Peyer's patch (tissue), 4 donors: ENCODE measurements around the gene EPHA8. TPM values are rescaled to one million over a fixed set of nuclear protein-coding genes. Genes with fewer than 3 reads are reported as not detected.

Experiments used
- DNase-seq, 3 donors: peaks; one replicate each; pipeline ENCODE4 v3.0.0-alpha.2; 2017 to 2019
- H3K27ac ChIP-seq, 4 donors: fragments of 200-600 bp; sonication (generic); one replicate each; pipeline ENCODE4 v1.5.1; 2016 to 2019
- H3K27me3 ChIP-seq, 2 donors: fragments of 200-600 bp; sonication (generic); one replicate each; pipeline ENCODE4 v1.5.1; 2019
- H3K36me3 ChIP-seq, 3 donors: fragments of 200-600 bp; sonication (generic); one replicate each; pipeline ENCODE4 v1.5.1; 2016 to 2019
- H3K4me1 ChIP-seq, 4 donors: fragments of 200-600 bp; sonication (generic); one replicate each; pipeline ENCODE4 v1.5.1; 2016 to 2019
- H3K4me3 ChIP-seq, 4 donors: fragments of 200-600 bp; sonication (generic); 1 replicate in 3 of 4; 2 replicates in 1 of 4; pipeline ENCODE4 v1.5.1; 2016 to 2019; ENCODE audit warnings: mild to moderate bottlenecking in 1 of 4
- H3K9me3 ChIP-seq, 4 donors: fragments of 200-600 bp; sonication (generic); one replicate each; pipeline ENCODE4 v1.5.1; 2016 to 2019; ENCODE audit warnings: mild to moderate bottlenecking in 1 of 4
- CTCF ChIP-seq, 6 experiments: fragments of 450-650 bp in 4 of 6; fragments of 200-600 bp in 2 of 6; sonication (generic) in 1 of 6; IDR thresholded peaks; one replicate each; pipeline ENCODE4 v1.5.1; 2017 to 2019; ENCODE audit warnings: antibody characterized with exemption in 6 of 6, mild to moderate bottlenecking in 3 of 6, moderate library complexity in 1 of 6
- POLR2A ChIP-seq, 2 donors: fragments of 450-650 bp; IDR thresholded peaks; one replicate each; pipeline ENCODE4 v1.5.1; 2017; ENCODE audit warnings: antibody characterized with exemption in 2 of 2, mild to moderate bottlenecking in 2 of 2, moderate library complexity in 2 of 2
- total RNA-seq, 4 donors: library from RNA; depleted of rRNA; stranded (reverse); fragments of >200 nt; gene quantifications; one replicate each; pipeline ENCODE4 v1.1.0, GENCODE V29; 2016

EPHA8 gene
- total RNA-seq, 4 donors from 2014 or later, result not detected

GRCh38 chr1:22555371-22555656, 8.0 kb upstream of the EPHA8 start:
- Histone ChIP-seq H3K27me3 (no peaks in the 10 kb centered on the region), H3K4me1 (peaks cover 0 to 36% (median 4%) of the 10 kb centered on the region in 4 donors), H3K4me3 (no peak overlapping the region), H3K9me3 (no peaks in the 10 kb centered on the region), H3K36me3 (no peaks in the 10 kb centered on the region), H3K27ac (peak overlapping the region in 2 of 4 donors; percentile 20 to 75)
- TF ChIP-seq CTCF (IDR thresholded peaks at IDR 0.05) (no peak), POLR2A (IDR thresholded peaks at IDR 0.05) (no peak)
- no peak for DNase-seq

- Histone ChIP-seq H3K9me3 (no peaks in the 10 kb centered on the region), H3K27ac (peak overlapping the region in 1 of 4 donors; percentile 75), H3K4me1 (peaks cover 0 to 36% (median 4%) of the 10 kb centered on the region in 4 donors), H3K4me3 (no peak overlapping the region), H3K36me3 (no peaks in the 10 kb centered on the region), H3K27me3 (no peaks in the 10 kb centered on the region)
- no peak for DNase-seq
- TF ChIP-seq POLR2A (IDR thresholded peaks at IDR 0.05) (no peak), CTCF (IDR thresholded peaks at IDR 0.05) (no peak)
Measured at GRCh38 chr1:22556391-22557104, 6.7 kb upstream of the EPHA8 start.

GRCh38 chr1:22557341-22557950, 5.8 kb upstream of the EPHA8 start:
- peaks cover 0 to 36% (median 4%) of the 10 kb centered on the region in 4 donors for H3K4me1 ChIP-seq
- no peaks in the 10 kb centered on the region for H3K9me3 ChIP-seq
- H3K36me3 ChIP-seq, result no peaks in the 10 kb centered on the region
- TF ChIP-seq CTCF (IDR thresholded peaks at IDR 0.05), result no peak
- no peak for TF ChIP-seq POLR2A (IDR thresholded peaks at IDR 0.05)
- peaks cover 0 to under 1% of the 10 kb centered on the region in 2 donors for H3K27me3 ChIP-seq
- H3K27ac ChIP-seq, result peak overlapping the region in 1 of 4 donors; percentile 5
- H3K4me3 ChIP-seq, result no peak overlapping the region
- DNase-seq, result no peak

- no peaks in the 10 kb centered on the region for H3K4me1 ChIP-seq
- H3K9me3 ChIP-seq, result no peaks in the 10 kb centered on the region
- no peaks in the 10 kb centered on the region for H3K36me3 ChIP-seq
- no peak overlapping the region for H3K4me3 ChIP-seq
- peaks cover 0 to 12% of the 10 kb centered on the region in 2 donors for H3K27me3 ChIP-seq
- DNase-seq, result no peak
- no peak for TF ChIP-seq POLR2A (IDR thresholded peaks at IDR 0.05)
- TF ChIP-seq CTCF (IDR thresholded peaks at IDR 0.05), result no peak
- H3K27ac ChIP-seq, result no peak overlapping the region
Measured at GRCh38 chr1:22563671-22564602, 648 bp downstream of the EPHA8 start.

GRCh38 chr1:22566161-22566560, 2.9 kb downstream of the EPHA8 start:
- Histone ChIP-seq H3K36me3 (no peaks in the 10 kb centered on the region), H3K27me3 (peaks cover 0 to 12% of the 10 kb centered on the region in 2 donors), H3K4me1 (no peaks in the 10 kb centered on the region), H3K4me3 (no peak overlapping the region), H3K9me3 (no peaks in the 10 kb centered on the region), H3K27ac (no peak overlapping the region)
- DNase-seq, result no peak
- no peak for TF ChIP-seq CTCF (IDR thresholded peaks at IDR 0.05)
- no peak for TF ChIP-seq POLR2A (IDR thresholded peaks at IDR 0.05)
